Measurements from ENCODE around the gene PLCB3. TPM values are rescaled to one million over a fixed set of nuclear protein-coding genes. Genes with fewer than 3 reads are reported as not detected.

Gene PLCB3
- total and polyA plus RNA-seq, 7 donors: 10.6 to 52.8 (median 17.7) TPM

- intact Hi-C loops (cut with DNase I): no loop called here
- H3K4me1 ChIP-seq: peaks cover 0 to 35% (median 29%) of the 10 kb centered on the region in 4 donors
- TF ChIP-seq CTCF (IDR thresholded peaks at IDR 0.05): no peak
- TF ChIP-seq POLR2A (IDR thresholded peaks at IDR 0.05): no peak
- no peak for TF ChIP-seq POLR2AphosphoS5 (IDR thresholded peaks at IDR 0.05)
- TF ChIP-seq EP300 (IDR thresholded peaks at IDR 0.05): no peak
- peaks cover 22 to 64% (median 58%) of the 10 kb centered on the region in 3 donors for H3K27me3 ChIP-seq
- H3K4me3 ChIP-seq: no peak overlapping the region
- DNase-seq: no peak
- H3K36me3 ChIP-seq: no peaks in the 10 kb centered on the region
- 49 to 59% methylated on average over 10 of the region's 10 CpGs for WGBS, 2 donors
- no peak overlapping the region for H3K27ac ChIP-seq
- H3K9me3 ChIP-seq: no peaks in the 10 kb centered on the region
Observed at GRCh38 chr11:64290352-64291261, 39.3 kb downstream of the PLCB3 start.

- H3K4me3 ChIP-seq: peak within 1 kb of the TSS in 3 of 4 donors; percentile 15 to 40 (median 36)
- peaks cover 0 to 29% (median 24%) of the 10 kb centered on the region in 4 donors for H3K4me1 ChIP-seq
- peaks cover 23 to 71% (median 65%) of the 10 kb centered on the region in 3 donors for H3K27me3 ChIP-seq
- TF ChIP-seq CTCF (IDR thresholded peaks at IDR 0.05): no peak
- no peak for TF ChIP-seq POLR2A (IDR thresholded peaks at IDR 0.05)
- no peak for TF ChIP-seq POLR2AphosphoS5 (IDR thresholded peaks at IDR 0.05)
- no peak for TF ChIP-seq EP300 (IDR thresholded peaks at IDR 0.05)
- H3K9me3 ChIP-seq: no peaks in the 10 kb centered on the region
- no peaks in the 10 kb centered on the region for H3K36me3 ChIP-seq
- intact Hi-C loops (cut with DNase I): no loop called here
- no peak for DNase-seq
- no peak within 1 kb of the TSS for H3K27ac ChIP-seq
- 3 to 4% methylated on average over 45 of the region's 45 CpGs for WGBS, 2 donors
Observed at GRCh38 chr11:64291262-64291751, 40.0 kb downstream of the PLCB3 start, which contains the start of gene KCNK4. KCNK4 (plus strand) TSS chr11:64291302; CDS start chr11:64293019, 1,717 bp downstream.

- intact Hi-C loops (cut with DNase I): no loop called here
- no peak for DNase-seq
- Histone ChIP-seq H3K27ac (no peak overlapping the region), H3K4me1 (peaks cover 0 to 23% (median 18%) of the 10 kb centered on the region in 4 donors), H3K4me3 (peak overlapping the region in 3 of 4 donors; percentile 15 to 40 (median 36)), H3K27me3 (peaks cover 29 to 77% (median 71%) of the 10 kb centered on the region in 3 donors), H3K36me3 (no peaks in the 10 kb centered on the region), H3K9me3 (no peaks in the 10 kb centered on the region)
- 1% methylated on average over 96 of the region's 96 CpGs for WGBS, 2 donors
- TF ChIP-seq POLR2AphosphoS5 (IDR thresholded peaks at IDR 0.05) (no peak), CTCF (IDR thresholded peaks at IDR 0.05) (no peak), EP300 (IDR thresholded peaks at IDR 0.05) (no peak), POLR2A (IDR thresholded peaks at IDR 0.05) (no peak)
Observed at GRCh38 chr11:64291752-64292459, 40.6 kb downstream of the PLCB3 start.

- H3K27me3 ChIP-seq: peaks cover 37 to 85% (median 79%) of the 10 kb centered on the region in 3 donors
- peak overlapping the region in 3 of 4 donors; percentile 15 to 40 (median 36) for H3K4me3 ChIP-seq
- H3K4me1 ChIP-seq: peaks cover 0 to 21% (median 17%) of the 10 kb centered on the region in 4 donors
- intact Hi-C loops (cut with DNase I): no loop called here
- no peak for TF ChIP-seq POLR2AphosphoS5 (IDR thresholded peaks at IDR 0.05)
- no peaks in the 10 kb centered on the region for H3K36me3 ChIP-seq
- no peaks in the 10 kb centered on the region for H3K9me3 ChIP-seq
- H3K27ac ChIP-seq: no peak overlapping the region
- 24 to 30% methylated on average over 42 of the region's 42 CpGs for WGBS, 2 donors
- no peak for DNase-seq
Observed at GRCh38 chr11:64292460-64293254, 41.3 kb downstream of the PLCB3 start.

Measured in sigmoid colon (tissue), 7 donors.